Glutamatergic neuron (in vitro differentiated cells): ENCODE measurements around the gene DNAJB9. TPM values are rescaled to one million over a fixed set of nuclear protein-coding genes. Genes with fewer than 3 reads are reported as not detected.

ENCODE experiments used
- DNase-seq: peaks from one replicate; pipeline ENCODE4 v3.0.0; 2022
- H3K27ac Mint-ChIP-seq: one replicate; pipeline ENCODE4 v1.8.0; 2020; ENCODE audit warnings: mild to moderate bottlenecking, mixed read lengths, inconsistent platforms; ENCODE audit not compliant: unreplicated experiment
- H3K27me3 Mint-ChIP-seq: one replicate; pipeline ENCODE4 v1.8.0; 2020; ENCODE audit warnings: mild to moderate bottlenecking, moderate library complexity, mixed read lengths, inconsistent platforms; ENCODE audit not compliant: unreplicated experiment
- H3K36me3 Mint-ChIP-seq: one replicate; pipeline ENCODE4 v1.8.0; 2020; ENCODE audit warnings: mild to moderate bottlenecking, mixed read lengths, inconsistent platforms; ENCODE audit not compliant: unreplicated experiment
- H3K4me1 Mint-ChIP-seq: one replicate; pipeline ENCODE4 v1.8.0; 2020; ENCODE audit warnings: mild to moderate bottlenecking, low read depth, mixed read lengths, inconsistent platforms; ENCODE audit not compliant: unreplicated experiment
- H3K4me3 Mint-ChIP-seq: one replicate; pipeline ENCODE4 v1.8.0; 2020; ENCODE audit warnings: mild to moderate bottlenecking, mixed read lengths, inconsistent platforms; ENCODE audit not compliant: unreplicated experiment
- H3K9me3 Mint-ChIP-seq: one replicate; pipeline ENCODE4 v1.8.0; 2020; ENCODE audit warnings: mild to moderate bottlenecking, moderate library complexity, mixed read lengths, inconsistent platforms; ENCODE audit not compliant: unreplicated experiment
- CTCF ChIP-seq: fragments of 200-600 bp; sonication (generic); IDR thresholded peaks from one replicate; pipeline ENCODE4 v1.5.0; 2021; ENCODE audit not compliant: partially characterized antibody, unreplicated experiment
- total RNA-seq: library from RNA; stranded (reverse); fragmentation: NEBNext Ultra II Directional; extraction: Animal tissue kit (Norgen Biotek cat#: 25700); gene quantifications from one replicate; pipeline ENCODE4 v1.2.1, GENCODE V29; 2021; ENCODE audit not compliant: unreplicated experiment

Gene DNAJB9
- total RNA-seq, 1 donor from 2014 or later: 21.6 TPM

- DNase-seq: no peak
- Mint-ChIP-seq H3K36me3 (peaks cover 18% of the 10 kb centered on the region), H3K27me3 (peaks cover 2% of the 10 kb centered on the region), H3K27ac (no peak overlapping the region), H3K9me3 (peaks cover 2% of the 10 kb centered on the region), H3K4me1 (no peaks in the 10 kb centered on the region), H3K4me3 (no peak overlapping the region)
- no peak for TF ChIP-seq CTCF
These were observed 9.3 kb downstream of the DNAJB9 start for GRCh38 chr7:108578937-108579336.

- peaks cover 18% of the 10 kb centered on the region for H3K36me3 Mint-ChIP-seq
- H3K27ac Mint-ChIP-seq: no peak overlapping the region
- no peaks in the 10 kb centered on the region for H3K27me3 Mint-ChIP-seq
- H3K4me3 Mint-ChIP-seq: no peak overlapping the region
- H3K9me3 Mint-ChIP-seq: peaks cover 2% of the 10 kb centered on the region
- no peaks in the 10 kb centered on the region for H3K4me1 Mint-ChIP-seq
- no peak for TF ChIP-seq CTCF
- DNase-seq: no peak
These were observed 10.6 kb downstream of the DNAJB9 start for GRCh38 chr7:108580298-108580697.

- Mint-ChIP-seq H3K36me3 (peaks cover 18% of the 10 kb centered on the region), H3K4me3 (no peak overlapping the region), H3K4me1 (no peaks in the 10 kb centered on the region), H3K27me3 (no peaks in the 10 kb centered on the region), H3K9me3 (peaks cover under 1% of the 10 kb centered on the region), H3K27ac (no peak overlapping the region)
- TF ChIP-seq CTCF: no peak
- DNase-seq: no peak
These were observed 12.2 kb downstream of the DNAJB9 start for GRCh38 chr7:108581655-108582491.

GRCh38 chr7:108584211-108584610 lies 14.5 kb downstream of the DNAJB9 start:
- Mint-ChIP-seq H3K4me1 (no peaks in the 10 kb centered on the region), H3K27ac (no peak overlapping the region), H3K4me3 (no peak overlapping the region), H3K36me3 (peaks cover 13% of the 10 kb centered on the region), H3K9me3 (no peaks in the 10 kb centered on the region), H3K27me3 (peaks cover 1% of the 10 kb centered on the region)
- TF ChIP-seq CTCF: no peak
- no peak for DNase-seq

GRCh38 chr7:108585843-108586242 lies 16.2 kb downstream of the DNAJB9 start:
- H3K4me3 Mint-ChIP-seq: no peak overlapping the region
- TF ChIP-seq CTCF: no peak
- no peaks in the 10 kb centered on the region for H3K9me3 Mint-ChIP-seq
- peaks cover 5% of the 10 kb centered on the region for H3K36me3 Mint-ChIP-seq
- H3K27me3 Mint-ChIP-seq: peaks cover 1% of the 10 kb centered on the region
- H3K27ac Mint-ChIP-seq: no peak overlapping the region
- peaks cover 3% of the 10 kb centered on the region for H3K4me1 Mint-ChIP-seq
- no peak for DNase-seq
